GM18498 (cell line): ENCODE results near the gene SLC1A1.
A peak's percentile ranks its signal among the peaks of the same experiment; 100 is the strongest.
"Not testable (repeated sequence)": the region's sequence is repeated elsewhere in the genome, so short reads cannot be mapped to it uniquely, and the experiment has no call there.

Source experiments
- ATAC-seq: cut with Tn5 transposase; IDR thresholded peaks from one replicate; pipeline ENCODE4 v1.9.1; 2021; ENCODE audit warnings: mild to moderate bottlenecking, moderate library complexity; ENCODE audit not compliant: unreplicated experiment

Gene SLC1A1

GRCh38 chr9:4504250-4504649 is 14.0 kb downstream of the SLC1A1 start:
- ATAC-seq, result no peak

GRCh38 chr9:4506490-4506889 is 16.2 kb downstream of the SLC1A1 start:
- no peak for ATAC-seq

DNA sequence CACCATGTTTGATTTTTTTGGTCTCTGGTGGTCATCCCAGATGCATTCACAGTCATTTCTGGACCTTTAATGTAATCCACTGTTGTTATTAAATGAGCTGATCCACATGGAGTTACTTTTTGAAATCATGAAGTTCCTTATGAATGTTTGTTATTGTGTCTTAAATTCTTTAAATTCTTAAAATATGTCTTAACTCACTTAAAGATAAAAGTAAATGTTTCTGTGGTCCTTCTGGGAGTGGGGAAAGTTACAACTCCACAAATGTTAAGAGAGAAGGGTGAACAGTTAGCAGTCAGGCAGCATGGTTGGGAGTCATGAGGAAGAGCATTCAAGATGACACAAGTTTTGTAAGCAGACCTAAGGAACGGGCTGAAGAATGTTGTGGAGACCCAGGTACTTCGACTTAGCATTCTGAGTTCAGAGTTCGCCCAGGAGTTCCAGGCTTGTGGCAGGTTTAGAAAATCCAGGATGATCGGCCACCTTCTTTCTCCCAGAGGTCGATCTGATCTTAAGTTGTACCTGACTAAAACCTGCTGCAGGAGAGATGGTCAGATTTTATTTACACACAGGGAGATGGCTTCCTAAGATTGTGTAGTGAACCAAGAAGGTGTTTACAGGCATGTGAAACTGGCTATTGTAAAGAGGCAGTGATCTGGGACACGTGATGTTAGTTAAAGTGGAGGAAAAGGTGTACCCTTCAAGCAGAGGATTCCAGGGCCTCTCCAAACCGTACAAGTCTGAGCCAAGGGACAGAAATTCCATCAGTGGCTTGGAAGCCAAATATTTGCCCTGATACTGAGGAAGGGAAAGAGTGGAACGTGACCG is 17.2 kb downstream of the SLC1A1 start:
- ATAC-seq, result no peak

GRCh38 chr9:4508246-4508906 is 18.1 kb downstream of the SLC1A1 start:
- ATAC-seq, result no peak

DNA sequence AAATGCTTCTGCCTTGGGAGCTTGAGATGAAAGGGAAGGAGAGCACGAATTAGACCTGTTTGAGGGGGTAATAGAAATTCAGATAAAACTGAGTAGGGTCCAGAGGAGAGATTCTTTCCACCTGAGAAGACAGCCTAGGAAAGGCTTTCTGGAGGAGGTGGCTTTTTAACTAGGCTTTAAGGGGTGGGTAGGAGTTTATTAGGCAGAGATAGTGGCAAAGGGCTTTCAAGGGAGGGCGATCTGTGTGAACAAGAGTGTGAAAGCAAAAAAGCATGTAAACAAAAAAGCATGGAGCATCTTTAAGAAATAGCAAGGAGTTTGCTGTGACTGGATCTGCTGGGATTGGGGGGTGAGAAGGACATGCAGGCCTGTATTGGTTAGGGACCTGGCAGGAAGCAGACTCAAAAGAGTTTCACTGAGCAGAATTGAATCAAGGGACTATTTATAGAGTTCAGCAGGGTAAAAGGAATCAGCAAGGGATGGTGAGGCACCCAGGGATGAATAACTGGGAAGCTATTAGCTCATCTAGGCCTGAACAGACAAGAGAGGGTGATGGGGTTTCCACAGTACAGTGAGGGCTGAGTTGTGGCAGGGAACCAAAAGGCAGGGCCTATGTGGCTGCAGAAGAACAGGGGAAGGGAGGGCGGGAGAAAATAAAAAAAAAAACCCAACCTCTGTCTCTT is 18.8 kb downstream of the SLC1A1 start:
- ATAC-seq, result no peak

DNA sequence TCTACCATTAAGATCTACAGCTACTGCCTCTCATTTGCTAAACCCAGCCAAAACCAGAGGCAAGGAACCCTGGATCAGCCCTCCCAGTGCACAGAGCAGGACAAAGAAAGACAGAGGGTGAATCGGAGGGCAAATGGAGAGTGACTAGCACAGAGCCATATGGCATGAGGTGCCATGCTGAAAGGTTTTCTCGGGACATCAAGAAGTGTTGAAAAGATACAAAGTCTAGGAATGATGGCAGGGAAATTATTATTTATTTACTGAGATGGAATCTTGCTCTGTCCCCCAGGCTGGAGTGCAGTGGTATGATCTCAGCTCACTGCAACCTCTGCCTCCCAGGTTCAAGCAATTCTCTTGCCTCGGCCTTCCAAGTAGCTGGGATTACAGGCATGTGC is 19.3 kb downstream of the SLC1A1 start:
- no peak for ATAC-seq

DNA sequence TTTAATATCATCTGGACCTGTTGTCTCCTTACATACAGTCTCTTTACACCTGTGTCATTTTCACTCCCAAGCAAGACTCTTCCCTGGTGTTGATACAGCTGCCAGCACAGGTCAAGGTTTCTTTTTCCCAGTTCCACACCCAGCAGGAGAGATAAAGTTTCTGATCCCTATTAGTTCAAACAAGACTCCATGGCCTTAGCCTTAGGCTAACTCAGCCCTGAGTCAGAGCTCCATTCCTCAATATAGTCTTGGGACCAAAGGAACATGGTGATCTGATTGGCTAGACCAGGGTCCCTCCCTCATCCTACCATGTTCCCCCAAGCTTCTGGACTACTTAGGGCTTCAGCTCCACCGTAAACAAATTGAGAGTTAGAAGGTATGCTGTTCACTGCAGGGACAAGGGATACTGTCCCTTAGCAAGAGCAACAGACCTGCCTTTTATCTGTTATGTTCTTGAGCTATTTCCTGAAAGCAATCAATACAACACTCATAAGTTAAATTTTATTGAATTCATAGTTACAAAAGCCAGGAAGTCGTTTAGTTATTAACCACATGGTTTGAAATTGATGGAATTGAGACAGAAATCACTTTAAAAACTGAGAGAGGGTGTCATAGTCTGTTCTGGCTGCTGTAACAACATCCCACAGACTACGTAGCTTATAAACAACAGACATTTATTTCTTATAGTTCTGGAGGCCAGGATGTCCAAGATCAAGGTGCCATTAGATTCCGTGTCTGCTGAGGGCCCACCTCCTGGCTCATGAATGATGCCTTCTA is 20.5 kb downstream of the SLC1A1 start:
- no peak for ATAC-seq

- no peak for ATAC-seq
Measured at GRCh38 chr9:4514252-4515128, 24.2 kb downstream of the SLC1A1 start.

GRCh38 chr9:4515958-4516375 is 25.7 kb downstream of the SLC1A1 start:
- ATAC-seq, result peak; percentile 40

DNA sequence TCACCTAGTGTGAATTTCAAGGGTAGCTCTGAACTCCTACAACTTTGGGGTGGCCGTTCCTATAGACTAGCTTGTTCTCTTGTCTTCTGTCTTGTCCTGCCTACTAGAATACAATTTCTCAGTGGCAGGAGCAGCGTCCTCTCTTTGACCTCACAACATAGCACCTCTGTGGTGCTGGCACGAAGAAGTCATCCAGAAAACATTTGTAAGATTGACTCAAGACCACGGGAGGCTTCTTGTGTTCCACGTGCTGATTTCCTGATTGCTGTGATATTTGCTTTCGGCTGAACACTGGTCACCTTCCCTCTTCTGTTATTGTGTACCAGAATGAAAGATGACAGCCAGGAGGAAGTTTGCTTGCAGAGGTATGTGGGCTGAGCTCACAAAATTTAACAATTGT is 27.0 kb downstream of the SLC1A1 start:
- ATAC-seq, result no peak

DNA sequence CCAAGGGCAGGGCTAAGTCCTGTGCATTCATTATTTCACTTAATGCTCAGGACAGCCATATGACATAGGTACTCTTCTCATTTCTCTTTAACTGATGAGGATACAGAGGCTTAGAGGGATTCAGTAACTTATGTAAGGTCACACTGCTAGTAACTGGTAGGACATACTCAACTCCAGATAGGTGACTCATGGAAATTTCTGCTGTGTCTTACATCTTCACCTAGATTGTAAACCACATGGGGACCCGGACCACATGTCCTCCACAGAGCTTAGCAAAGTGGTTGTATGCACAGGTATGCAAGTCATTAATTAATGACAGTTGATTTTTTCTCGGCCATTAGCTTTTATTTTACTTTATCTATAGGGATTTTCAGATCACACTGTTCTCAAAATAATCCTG is 29.3 kb downstream of the SLC1A1 start:
- ATAC-seq, result no peak

DNA sequence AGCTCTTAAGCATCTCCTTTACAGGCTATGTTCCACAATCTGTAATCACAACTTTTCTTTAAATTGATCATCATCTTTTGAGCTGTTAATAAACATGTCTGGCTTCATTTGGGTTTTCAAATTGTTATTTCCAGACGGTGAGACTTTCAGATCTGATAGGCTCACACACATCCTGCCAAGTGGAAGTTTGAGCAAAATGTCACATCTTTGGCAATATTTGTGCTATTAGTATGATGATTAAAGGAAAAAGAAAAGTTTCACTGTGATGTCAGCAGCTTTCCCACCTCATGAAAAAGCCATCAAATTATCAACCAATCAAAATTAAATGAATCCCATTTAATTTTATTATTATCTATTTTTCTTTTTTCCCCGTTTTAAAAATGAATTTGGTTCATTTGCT is 29.8 kb downstream of the SLC1A1 start:
- no peak for ATAC-seq

DNA sequence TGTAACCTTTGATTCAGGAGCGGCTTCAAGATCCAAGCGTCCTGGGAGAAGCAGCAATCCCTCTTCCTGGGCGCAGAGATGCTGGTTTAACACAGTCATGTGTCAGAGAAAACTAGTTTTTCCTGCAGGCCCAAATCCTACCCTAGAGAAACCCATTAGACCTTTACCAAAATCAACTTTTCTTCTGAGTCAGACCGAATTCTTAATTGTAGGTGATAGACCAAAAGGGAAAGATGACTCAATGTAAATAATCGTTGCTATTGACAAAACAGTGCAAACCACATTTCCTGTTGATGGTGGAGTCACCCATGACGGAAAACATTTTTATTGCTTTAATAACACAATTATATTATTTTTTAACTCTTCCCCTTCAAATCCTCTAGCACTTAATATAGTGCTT is 40.1 kb downstream of the SLC1A1 start:
- ATAC-seq, result peak; percentile 68

DNA sequence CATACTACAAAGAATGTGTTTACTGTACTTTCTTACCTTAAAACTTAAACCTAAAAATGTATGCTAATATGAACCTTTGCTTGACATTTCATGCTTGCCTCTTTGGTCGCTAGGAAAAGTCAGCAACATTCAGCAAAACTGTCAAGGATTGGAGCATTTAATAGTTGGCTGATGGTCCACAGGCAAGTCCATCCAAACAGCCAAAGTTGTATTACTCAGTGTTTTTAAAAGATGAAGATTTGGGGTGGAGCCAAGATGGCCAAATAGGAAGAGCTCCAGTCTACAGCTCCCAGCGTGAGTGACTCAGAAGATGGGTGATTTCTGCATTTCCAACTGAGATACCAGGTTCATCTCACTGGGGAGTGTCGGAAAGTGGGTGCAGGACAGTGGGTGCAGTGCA is 40.6 kb downstream of the SLC1A1 start:
- not testable (repeated sequence) for ATAC-seq

DNA sequence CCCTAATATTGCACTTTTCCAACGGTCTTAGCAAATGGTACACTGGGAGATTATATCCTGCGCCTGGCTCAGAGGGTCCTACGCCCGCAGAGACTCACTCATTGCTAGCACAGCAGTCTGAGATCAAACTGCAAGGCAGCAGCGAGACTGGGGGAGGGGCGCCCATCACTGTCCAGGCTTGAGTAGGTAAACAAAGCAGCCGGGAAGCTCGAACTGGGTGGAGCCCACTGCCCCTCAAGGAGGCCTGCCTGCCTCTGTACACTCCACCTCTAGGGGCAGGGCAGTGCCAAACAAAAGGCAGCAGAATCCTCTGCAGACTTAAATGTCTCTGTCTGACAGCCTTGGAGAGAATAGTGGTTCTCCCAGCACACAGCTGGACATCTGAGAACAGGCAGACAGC is 41.1 kb downstream of the SLC1A1 start:
- not testable (repeated sequence) for ATAC-seq

GRCh38 chr9:4533881-4534280 is 43.6 kb downstream of the SLC1A1 start:
- ATAC-seq, result not testable (repeated sequence)

DNA sequence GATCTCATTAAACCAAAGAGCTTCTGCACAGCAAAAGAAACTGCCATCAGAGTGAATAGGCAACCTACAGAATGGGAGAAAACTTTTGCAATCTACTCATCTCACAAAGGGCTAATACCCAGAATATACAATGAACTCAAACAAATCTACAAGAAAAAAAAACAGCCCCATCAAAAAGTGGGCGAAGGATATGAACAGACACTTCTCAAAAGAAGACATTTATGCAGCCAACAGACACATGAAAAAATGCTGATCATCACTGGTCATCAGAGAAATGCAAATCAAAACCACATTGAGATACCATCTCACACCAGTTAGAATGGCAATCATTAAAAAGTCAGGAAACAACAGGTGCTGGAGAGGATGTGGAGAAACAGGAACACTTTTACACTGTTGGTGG is 45.9 kb downstream of the SLC1A1 start:
- ATAC-seq, result not testable (repeated sequence)

DNA sequence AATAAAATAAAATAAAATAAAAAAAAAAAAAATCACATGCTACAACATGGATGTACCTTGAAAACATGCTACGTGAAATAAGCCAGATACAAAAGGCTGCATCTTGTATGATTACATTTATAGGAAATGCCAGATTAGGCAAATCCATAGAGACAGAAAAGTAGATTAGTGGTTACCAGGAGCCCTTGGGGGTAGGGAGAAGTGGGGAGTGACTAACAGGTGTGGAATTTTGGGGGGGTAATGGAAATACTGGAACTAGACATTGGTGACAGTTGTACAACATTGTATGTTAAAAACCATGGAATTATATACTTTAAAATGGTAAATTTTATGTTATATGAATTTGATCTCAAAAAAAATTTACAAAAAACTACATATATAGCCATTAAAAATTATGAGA is 47.3 kb downstream of the SLC1A1 start:
- ATAC-seq, result no peak

DNA sequence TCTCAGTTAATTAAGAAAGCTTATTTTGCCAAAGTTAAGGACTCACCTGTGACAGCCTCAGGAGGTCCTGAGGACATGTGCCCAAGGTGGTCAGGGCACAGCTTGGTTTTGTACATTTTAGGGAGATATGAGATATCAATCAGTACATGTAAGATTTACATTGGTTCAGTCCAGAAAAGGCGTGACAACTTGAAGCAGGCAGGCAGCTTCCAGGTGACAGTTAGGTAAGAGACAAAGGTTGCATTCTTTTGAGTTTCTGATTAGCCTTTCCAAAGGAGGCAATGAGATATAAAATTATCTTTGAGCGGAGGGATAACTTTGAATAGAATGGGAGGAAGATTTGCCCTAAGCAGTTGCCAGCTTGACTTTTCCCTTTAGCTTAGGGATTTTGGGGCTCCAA is 47.8 kb downstream of the SLC1A1 start:
- ATAC-seq, result no peak

GRCh38 chr9:4538621-4539020 is 48.4 kb downstream of the SLC1A1 start:
- no peak for ATAC-seq
